Hematopoietic multipotent progenitor cell (in vitro differentiated cells): ENCODE results near the gene TM9SF4. TPM values are rescaled to one million over a fixed set of nuclear protein-coding genes. Genes with fewer than 3 reads are reported as not detected.
A peak's percentile ranks its signal among the peaks of the same experiment; 100 is the strongest.
"Not testable (repeated sequence)": the region's sequence is repeated elsewhere in the genome, so short reads cannot be mapped to it uniquely, and the experiment has no call there.

Experiments used
- DNase-seq, 3 donors: peaks; one replicate each; pipeline ENCODE4 v3.0.0-alpha.2; 2011 to 2015; ENCODE audit warnings: low read depth in 2 of 3, low spot score in 2 of 3
- total RNA-seq: library from RNA; depleted of rRNA; stranded (reverse); fragments of >200 nt; gene quantifications from one replicate; pipeline ENCODE4 v1.2.3, GENCODE V29; 2012

The TM9SF4 gene
- total RNA-seq, 1 donor, result 32.0 TPM

DNA sequence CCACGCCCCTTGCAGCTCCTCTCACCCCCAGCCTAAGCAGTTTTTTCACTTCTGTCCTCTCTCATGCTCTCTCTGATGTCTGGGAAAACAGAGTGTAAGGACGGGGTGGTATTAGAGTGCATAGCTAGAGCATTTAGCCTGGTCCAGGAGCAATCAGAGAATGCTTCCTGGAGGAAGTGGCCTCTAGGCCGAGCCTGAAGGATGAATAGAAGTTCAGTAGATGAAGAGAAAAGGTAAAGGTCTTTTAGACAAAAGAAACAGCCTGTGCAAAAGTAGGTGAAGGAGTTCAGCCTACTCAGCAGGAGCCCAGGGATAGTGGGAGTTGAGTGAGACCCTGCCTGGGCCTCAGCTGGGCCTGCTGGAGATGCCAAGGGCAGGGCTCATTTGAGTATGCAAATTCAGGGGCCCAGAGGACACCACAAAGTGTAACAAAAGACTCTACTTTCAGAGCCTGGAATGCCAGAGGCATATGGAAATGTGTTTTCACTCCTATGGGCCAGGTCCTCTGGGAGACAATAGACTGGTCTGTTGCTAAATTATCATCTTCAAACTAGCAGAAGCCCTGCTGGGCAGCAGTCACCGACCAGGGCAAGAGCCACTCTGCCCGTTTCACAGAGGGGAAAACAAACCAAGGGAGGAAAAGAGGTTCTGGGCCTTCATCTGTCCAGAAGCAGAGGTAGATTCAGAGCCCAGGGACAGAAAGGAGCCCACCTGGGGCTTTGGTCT lies 19.7 kb upstream of the TM9SF4 start:
- DNase-seq, result no peak

DNA sequence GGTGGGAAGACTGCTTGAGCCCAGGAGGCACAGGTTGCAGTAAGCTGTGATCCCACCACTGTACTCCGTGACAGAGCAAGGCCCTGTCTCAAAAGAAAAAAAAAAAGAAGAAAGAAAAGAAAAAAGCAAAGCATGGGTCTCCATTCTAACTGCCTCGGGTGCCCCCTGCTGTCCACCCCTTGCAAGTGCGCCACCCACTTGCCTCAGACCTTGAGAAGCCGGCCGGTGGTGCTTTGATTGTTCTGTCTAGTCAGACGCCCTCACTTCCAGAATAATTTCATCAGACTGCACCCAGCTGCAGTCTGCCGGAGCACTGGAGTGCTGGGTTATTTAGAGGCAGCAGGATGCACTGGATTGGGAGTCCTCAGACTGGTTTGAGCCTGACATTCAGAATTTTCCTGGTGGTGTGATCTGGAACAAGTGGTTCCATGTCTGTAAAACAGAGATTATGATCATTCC lies 17.6 kb upstream of the TM9SF4 start:
- peak; percentile 46 to 90 (median 73) for DNase-seq

DNA sequence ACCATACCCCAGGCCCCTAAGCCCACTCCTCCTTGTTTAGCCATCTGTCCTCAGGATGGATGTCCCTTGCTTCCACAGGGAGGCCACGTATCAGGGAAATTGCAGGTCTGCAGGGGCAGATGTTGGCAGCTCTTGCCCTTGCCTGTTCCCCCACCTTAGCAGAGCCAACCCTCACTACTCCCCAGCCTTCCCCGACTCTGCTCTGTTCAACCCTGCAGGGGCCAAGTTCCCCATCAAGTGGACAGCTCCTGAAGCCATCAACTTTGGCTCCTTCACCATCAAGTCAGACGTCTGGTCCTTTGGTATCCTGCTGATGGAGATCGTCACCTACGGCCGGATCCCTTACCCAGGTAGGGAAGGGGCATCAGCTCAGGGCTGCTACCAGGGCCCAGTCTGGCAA lies 10.7 kb upstream of the TM9SF4 start:
- DNase-seq, result no peak

DNA sequence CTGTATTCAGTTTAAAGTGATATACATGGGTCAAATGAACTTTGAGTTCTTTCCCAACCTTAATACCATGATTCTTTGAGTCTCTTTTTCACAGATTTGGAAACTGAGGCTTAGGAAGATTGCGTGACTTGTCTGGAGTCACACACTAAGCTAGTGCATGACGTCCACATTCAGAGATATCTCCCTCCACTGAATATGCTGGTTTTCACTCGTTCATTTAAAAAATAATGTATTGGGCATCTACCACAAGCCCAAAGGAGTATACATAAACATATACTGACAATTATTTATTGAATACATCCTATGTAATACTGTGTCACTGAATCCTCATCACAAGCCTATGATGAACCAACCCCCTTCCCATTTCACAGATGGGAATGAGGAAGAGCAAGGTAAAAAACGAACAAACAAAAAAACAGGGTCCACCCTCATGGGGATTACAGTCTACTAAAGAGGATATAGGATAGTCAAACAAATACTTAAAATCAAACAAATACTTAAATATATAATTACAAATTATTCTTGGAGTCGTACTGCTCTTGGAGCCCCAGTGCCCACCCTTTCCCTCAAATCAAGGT lies 611 bp upstream of the TM9SF4 start:
- no peak for DNase-seq

DNA sequence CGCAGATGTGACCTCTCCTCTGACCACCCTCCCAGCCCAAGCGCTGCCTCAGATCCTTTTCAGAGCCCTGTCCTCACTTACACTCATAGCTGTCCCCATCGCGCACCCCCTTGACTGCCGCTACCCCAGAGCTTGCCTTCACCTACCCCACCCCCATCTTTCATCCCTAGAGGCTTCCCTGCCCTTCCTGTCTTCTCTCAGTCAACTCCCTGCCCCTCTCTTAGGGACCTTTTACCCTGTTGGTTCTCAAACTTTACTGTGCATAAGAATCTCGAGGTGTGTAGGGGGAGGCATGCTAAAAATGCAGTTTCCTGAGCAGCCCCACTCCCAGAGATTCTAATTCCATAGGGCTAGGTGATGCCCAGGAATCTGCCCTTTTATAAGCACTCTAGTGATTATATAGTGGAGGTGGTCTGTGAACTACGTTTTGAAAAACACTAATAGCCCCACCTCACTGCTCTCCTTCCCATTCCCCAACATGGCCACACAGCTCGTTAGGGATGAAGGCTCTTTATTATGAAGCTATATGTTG lies 725 bp downstream of the TM9SF4 start:
- no peak for DNase-seq

DNA sequence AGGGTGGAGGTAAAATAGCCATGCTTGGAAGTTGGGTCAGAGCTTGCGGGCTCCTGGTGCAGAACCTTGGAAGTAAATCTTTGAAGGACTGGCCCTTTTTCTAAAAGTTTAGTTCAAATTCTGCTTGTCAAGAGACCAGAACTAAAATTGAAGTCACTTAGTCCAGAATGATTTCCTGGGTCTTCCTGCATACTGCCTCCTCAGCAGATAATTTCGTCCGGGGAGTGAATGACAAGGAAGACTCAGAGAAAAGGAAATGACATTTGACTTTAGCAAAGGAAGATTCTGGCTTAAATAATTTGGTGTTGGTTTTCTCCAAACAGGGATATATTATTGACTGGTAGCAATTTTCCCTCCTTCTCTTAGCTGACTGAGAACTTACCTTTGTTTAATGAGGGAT lies 1.2 kb downstream of the TM9SF4 start:
- DNase-seq, result no peak

DNA sequence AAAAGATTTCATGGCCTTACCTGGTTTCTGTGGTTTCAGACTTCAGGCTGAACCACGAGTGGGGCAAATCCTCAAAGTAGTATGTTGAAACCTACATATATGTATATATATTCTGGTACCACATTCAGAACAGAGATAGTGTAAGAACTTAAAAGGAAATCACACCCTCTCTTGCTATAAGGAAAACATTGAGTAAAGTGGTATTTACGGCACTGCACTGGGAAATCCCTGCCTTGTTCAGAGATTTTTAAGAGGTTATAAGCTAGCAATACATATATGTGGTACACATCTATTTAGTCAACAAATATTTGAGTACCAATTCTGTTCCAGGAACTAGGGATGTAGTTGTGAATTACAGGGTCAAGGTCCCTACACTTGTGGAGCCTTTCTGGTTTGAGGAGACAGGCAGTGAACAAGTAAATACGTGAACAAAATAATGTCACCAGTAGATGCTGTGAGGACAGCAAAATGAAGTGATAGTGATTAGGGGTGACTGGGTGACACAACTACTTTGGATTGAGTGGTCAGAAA lies 1.7 kb downstream of the TM9SF4 start:
- DNase-seq, result no peak

DNA sequence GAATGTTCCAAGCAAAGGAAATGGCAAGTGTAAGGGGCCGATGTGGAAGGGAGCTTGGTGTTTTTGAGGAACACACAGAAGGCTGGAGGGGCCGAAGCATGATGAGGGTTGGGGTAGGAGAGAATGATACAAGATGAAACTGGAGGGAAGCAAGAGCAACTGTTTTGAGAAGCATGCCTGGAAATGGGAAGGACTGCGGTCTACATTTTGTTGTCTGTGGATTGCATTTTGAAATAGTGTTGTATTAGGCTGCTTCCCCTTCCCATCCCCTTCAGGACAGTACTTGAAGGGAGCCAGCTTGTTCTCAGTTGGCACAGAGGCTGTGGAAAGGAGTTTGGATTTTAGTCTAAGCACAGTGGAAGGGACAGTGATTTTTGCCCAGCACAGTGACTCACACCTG lies 2.2 kb downstream of the TM9SF4 start:
- no peak for DNase-seq

DNA sequence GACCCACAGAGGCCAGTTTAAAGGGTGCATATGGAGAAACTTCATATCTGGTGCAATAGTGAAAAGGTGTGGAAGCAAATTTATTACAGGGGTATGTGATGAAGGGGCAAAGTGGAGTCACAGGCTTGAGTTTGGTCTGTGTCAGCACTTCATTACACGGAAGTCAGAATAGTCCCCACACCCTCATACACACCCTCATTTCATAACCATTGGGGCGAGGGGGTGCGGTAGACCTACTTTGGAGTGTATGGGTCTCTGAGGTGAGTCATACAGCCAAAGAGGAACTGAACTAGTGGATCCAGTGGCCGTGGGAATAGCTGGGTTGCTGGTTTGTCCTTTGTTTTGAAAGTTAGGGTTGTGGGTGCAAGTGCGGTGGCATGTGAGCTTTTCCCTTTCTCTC lies 3.3 kb downstream of the TM9SF4 start:
- peak in 2 of 3 donors; percentile 36 to 60 for DNase-seq

DNA sequence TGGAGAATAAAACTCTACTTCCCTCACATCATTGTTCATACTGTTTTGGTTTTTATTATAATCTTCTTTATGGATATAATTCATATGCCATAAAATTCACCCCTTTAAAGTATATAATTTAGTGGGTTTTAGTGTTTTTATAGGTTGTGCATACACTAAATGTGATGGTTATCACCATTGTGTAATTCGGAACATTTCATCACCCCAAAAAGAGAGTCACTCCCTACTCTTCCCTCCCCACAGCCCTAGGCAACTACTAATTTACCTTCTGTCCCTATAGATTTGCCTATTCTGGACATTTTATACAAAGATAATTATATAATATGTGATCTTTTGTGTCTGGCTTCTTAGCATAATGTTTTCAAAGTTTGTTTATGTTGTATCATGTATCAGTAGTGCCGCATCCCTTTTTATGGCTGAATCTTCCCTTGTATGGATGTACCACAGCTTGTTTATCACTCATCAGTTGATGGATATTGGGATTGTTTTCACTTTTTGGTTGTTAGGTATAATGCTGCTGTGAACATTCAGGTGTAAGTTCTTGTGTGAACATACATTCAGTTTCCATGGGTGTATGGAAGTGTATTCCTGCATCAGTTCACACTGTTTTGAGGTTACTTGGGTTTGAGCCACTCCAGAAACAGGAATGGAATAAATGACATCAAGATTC lies 4.2 kb downstream of the TM9SF4 start:
- DNase-seq, result no peak

DNA sequence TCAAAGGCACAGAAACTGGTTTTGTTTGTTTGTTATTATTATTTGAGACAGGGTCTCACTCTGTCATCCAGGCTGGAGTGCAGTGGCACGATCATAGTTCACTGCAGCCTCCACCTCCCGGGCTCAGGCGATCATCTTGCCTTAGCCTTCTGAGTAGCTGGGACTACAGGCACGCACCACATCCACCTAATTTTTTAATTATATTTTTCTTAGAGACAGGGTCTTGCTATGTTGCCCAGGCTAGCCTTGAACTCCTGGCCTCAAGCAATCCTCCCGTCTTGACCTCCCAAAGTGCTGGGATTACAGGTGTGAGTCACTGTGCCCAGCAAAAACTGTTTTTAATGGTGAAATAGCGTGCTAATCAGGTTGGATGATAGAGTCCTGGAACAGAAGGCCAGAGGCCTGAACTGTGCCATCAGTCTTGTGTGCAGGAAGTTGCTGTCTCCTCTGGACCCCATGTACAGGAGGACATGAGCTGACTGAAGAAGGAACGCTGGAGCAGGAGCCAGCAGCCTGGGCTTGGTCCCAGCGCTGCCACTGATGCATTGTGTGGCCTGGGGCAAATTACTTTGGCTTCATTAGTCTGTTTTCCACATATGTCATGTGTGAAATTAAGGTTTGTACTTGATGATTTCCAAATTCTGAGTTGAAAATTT lies 4.9 kb downstream of the TM9SF4 start:
- DNase-seq, result no peak

DNA sequence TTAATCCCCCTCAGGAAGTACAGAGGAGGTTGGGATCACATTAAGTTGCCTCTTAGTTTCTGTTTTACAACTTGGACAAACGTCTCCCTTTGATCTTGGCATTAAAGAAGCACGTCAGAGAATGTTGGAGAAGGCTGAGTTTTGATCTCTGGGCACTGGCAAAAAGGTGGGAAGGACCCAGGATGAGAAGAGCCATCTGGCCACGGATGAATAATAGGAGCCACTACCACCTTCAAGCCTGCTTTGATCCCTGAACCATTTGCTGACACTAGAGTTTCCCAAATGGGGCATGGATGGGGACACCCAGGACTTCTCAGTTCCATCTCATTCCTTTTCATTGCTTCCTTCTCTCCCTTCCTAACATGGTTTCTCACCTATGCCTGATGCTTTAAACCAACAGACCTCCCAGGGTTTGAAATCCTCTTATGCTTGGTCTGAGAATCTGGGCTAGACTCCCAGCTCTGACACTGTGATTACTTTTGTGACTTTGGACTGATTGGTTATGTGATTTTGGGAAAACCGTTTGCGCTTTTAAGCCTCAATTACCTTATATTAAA lies 5.8 kb downstream of the TM9SF4 start:
- no peak for DNase-seq

DNA sequence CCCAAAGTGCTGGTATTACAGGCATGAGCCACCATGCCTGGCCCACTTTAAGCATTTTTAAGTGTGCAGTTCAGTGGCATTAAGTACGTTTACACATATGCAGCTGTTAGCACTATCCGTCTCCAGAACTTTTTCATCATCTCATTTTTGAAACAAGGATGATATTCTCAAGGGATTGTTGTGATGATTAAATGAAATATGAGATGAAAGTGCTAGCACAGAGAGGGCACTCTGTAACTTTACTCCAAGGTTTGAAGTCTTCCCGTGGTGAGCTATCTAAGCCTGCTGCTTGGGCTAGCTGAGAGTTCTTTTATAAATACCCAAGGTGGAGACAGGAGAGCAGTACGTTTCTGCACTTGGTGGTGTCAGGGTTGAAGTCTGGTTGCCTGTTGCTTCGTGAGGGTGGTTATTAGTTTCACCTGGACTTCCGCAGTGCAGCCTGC lies 6.6 kb downstream of the TM9SF4 start:
- no peak for DNase-seq

DNA sequence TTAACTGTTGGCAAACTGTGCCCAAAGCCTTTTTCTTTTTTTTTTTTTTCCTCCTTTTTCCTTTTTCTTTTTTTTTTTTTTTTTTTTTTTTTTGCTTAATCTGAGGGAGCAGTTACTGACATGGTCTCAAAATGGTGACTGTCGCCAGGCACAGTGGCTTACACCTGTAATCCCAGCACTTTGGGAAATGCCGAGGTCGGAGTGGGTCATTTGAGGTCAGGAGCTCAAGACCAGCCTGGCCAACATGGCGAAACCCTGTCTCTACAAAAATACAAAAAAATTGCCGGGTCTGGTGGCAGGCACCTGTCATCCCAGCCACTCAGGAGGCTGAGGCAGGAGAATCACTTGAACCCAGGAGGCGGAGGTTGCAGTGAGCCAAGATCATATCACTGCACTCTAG lies 7.3 kb downstream of the TM9SF4 start:
- not testable (repeated sequence) for DNase-seq

DNA sequence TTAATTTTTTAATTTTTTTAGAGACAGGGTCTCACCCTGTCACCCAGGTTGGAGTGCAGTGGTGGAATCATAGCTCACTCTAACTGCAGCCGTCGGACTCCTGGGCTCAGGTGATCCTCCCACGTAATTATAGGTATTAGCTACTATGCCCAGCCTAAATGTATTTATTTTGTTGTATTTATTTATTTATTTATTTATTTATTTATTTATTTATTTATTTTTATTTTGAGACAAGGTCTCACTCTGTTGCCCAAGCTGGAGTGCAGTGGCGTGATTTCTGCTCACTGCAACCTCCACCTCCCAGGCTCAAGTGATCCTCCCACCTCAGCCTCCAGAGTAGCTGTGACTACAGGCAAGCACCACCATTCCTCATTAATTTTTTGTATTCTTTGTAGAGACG lies 8.9 kb downstream of the TM9SF4 start:
- DNase-seq, result not testable (repeated sequence)

DNA sequence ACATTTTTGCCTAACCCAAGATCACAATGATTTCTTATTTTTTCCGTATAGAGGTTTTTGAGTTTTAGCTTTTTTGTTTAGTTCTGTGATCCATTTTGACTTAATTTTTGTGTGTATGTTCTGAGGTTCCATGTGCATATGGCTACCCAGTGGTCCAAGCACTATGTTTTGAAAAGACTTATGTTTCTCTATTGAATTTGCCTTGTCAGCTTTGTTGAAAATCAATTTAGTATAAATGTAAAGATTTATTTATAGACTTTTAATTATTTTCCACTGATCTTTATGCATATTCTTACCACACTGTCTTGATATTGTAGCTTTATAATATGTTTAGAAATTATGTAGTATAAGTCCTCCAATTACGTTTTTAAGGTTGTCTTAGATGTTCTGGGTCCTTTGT lies 10.2 kb downstream of the TM9SF4 start:
- no peak for DNase-seq

DNA sequence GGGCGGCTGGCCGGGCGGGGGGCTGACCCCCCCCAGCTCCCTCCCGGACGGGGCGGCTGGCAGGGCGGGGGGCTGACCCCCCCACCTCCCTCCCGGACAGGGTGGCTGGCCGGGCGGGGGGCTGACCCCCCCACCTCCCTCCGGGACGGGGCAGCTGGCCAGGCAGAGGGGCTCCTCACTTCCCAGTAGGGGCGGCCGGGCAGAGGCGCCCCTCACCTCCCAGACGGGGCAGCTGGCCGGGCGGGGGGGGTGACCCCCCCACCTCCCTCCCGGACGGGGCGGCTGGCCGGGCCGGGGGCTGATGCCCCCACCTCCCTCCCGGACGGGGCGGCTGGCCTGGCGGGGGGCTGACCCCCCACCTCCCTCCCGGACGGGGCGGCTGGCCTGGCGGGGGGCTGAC lies 12.4 kb downstream of the TM9SF4 start:
- not testable (repeated sequence) for DNase-seq

DNA sequence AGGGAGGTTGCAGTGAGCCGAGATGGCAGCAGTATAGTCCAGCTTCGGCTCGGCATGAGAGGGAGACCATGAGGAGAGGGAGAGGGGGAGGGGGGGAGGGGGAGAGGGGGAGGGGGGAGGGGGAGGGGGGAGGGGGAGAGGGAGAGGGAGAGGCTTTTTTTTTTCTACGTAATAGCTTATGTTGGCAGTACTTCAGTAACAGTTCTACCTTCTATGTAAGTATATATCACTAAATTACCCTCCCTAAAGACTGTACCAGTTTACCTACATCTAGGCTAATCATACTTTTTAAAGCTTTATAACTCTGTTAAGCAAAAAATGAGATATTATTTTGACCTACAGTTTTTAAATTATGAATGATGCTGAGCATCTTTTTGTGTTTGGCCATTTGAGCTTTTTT lies 13.6 kb downstream of the TM9SF4 start:
- no peak for DNase-seq

DNA sequence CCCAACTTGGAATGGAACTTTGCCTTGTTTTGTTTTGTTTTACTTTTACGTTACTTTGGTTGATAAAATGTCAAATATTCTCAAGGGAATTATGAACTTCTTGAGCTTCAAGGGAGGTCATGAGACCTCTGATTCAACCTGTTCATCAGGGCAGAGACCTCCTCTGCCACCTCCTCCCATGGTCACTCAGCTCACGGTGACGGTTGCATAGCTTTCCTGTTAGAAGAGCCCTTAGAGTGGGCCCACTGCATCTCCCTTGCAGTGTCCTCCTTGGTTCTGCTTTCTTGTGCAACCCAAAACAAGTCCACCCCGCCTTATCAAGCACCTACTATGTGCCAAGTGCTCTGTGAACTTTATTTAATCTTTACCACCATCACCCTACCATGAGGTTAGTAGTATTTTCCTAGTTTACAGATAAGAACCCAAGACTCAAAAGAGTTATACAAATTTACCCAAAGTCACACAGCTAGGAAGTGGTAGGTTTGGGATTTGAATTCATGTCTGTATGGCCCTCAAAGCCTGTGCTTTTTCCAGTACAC lies 15.5 kb downstream of the TM9SF4 start:
- no peak for DNase-seq

DNA sequence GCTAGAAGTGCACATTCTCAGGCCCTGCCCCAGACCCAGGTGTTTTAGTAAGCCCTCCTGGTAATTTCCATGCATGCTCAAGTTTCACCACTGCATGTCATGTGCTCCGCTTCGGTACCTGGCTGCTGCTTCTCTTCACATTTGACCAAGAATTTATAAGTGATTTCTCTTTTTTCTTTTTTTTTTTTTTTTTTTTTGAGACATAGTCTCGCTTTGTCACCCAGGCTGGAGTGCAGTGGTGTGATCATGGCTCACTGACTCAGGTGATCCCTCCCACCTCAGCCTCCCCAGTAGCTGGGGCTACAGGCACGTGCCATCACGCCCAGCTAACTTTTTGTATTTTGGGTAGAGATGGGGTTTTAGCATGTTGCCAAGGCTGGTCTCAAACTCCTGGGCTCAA lies 16.0 kb downstream of the TM9SF4 start:
- no peak for DNase-seq
